Liver (tissue), 9 donors: ENCODE results near the gene TEK. TPM values are rescaled to one million over a fixed set of nuclear protein-coding genes. Genes with fewer than 3 reads are reported as not detected.

Source experiments
- DNase-seq: peaks from one replicate; pipeline ENCODE4 v3.0.0-alpha.2; 2017; ENCODE audit warnings: low spot score
- H3K27ac ChIP-seq, 2 donors: one replicate each; pipeline ENCODE4 v1.7.0; 2013; ENCODE audit warnings: inconsistent platforms in 2 of 2, low read length in 2 of 2, control low read depth in 1 of 2, low read depth in 1 of 2, mild to moderate bottlenecking in 1 of 2
- H3K27me3 ChIP-seq, 4 donors: one replicate each; pipeline versions ENCODE4 v1.6.1 to v1.7.0; 2013; ENCODE audit warnings: low read length in 3 of 4, inconsistent platforms in 1 of 4, mild to moderate bottlenecking in 1 of 4, moderate library complexity in 1 of 4; ENCODE audit not compliant: control insufficient read depth in 4 of 4, insufficient read depth in 4 of 4
- H3K36me3 ChIP-seq, 4 donors: one replicate each; pipeline versions ENCODE4 v1.6.1 to v1.7.0; 2013; ENCODE audit warnings: low read length in 3 of 4, mild to moderate bottlenecking in 3 of 4, low read depth in 1 of 4, moderate library complexity in 1 of 4; ENCODE audit not compliant: control insufficient read depth in 4 of 4, insufficient read depth in 3 of 4
- H3K4me1 ChIP-seq, 4 donors: one replicate each; pipeline versions ENCODE4 v1.6.1 to v1.7.0; 2013; ENCODE audit warnings: low read length in 3 of 4, mild to moderate bottlenecking in 3 of 4, moderate library complexity in 1 of 4; ENCODE audit not compliant: control insufficient read depth in 4 of 4, insufficient read depth in 4 of 4
- H3K4me3 ChIP-seq, 3 donors: one replicate each; pipeline versions ENCODE4 v1.6.1 to v1.7.0; 2013; ENCODE audit warnings: low read length in 3 of 3, control low read depth in 1 of 3, low read depth in 1 of 3, mild to moderate bottlenecking in 1 of 3
- H3K9ac ChIP-seq, 2 donors: one replicate each; pipeline ENCODE4 v1.7.0; 2013; ENCODE audit warnings: low read length in 2 of 2, mild to moderate bottlenecking in 2 of 2, moderate library complexity in 2 of 2, control low read depth in 1 of 2, low read depth in 1 of 2
- H3K9me3 ChIP-seq, 4 donors: one replicate each; pipeline versions ENCODE4 v1.6.1 to v1.7.0; 2013; ENCODE audit warnings: low read length in 3 of 4; ENCODE audit not compliant: control insufficient read depth in 4 of 4
- FOXA1 ChIP-seq: IDR thresholded peaks from 2 replicates; pipeline ENCODE4 v1.6.1; 2016; ENCODE audit warnings: antibody characterized with exemption
- FOXA2 ChIP-seq: IDR thresholded peaks from 2 replicates; pipeline ENCODE4 v1.6.1; 2016; ENCODE audit warnings: antibody characterized with exemption
- HNF4A ChIP-seq, 2 donors: conservative IDR thresholded peaks; 2 replicates each; pipeline ENCODE4 v1.6.1; 2016; ENCODE audit warnings: antibody characterized with exemption in 2 of 2, mild to moderate bottlenecking in 2 of 2
- HNF4G ChIP-seq: IDR thresholded peaks from 2 replicates; pipeline ENCODE4 v1.6.1; 2016; ENCODE audit warnings: antibody characterized with exemption
- JUND ChIP-seq, 2 donors: IDR thresholded peaks; 2 replicates each; pipeline ENCODE4 v1.6.1; 2016; ENCODE audit warnings: antibody characterized with exemption in 2 of 2
- NR2F2 ChIP-seq: IDR thresholded peaks from 2 replicates; pipeline ENCODE4 v1.6.1; 2016; ENCODE audit warnings: antibody characterized with exemption
- RXRA ChIP-seq, 2 donors: IDR thresholded peaks; 2 replicates each; pipeline ENCODE4 v1.6.1; 2017 to 2018; ENCODE audit warnings: antibody characterized with exemption in 2 of 2, mild to moderate bottlenecking in 1 of 2
- SP1 ChIP-seq: IDR thresholded peaks from 2 replicates; pipeline ENCODE4 v1.6.1; 2018; ENCODE audit warnings: antibody characterized with exemption, mild to moderate bottlenecking
- TAF1 ChIP-seq: conservative IDR thresholded peaks from 2 replicates; pipeline ENCODE4 v1.6.1; 2016; ENCODE audit warnings: antibody characterized with exemption, mild to moderate bottlenecking
- YY1 ChIP-seq: IDR thresholded peaks from 2 replicates; pipeline ENCODE4 v1.6.1; 2016; ENCODE audit warnings: antibody characterized with exemption, mild to moderate bottlenecking
- ZBTB33 ChIP-seq: IDR thresholded peaks from 2 replicates; pipeline ENCODE4 v1.6.1; 2016; ENCODE audit warnings: antibody characterized with exemption
- WGBS: extraction: QIAGEN DNeasy Blood & Tissue Kit; methylation state at CpG from one replicate; pipeline ENCODE4 v1.1.7; 2013; 5-methylcytosine and 5-hydroxymethylcytosine counted together
- polyA plus RNA-seq, 2 donors: library from polyadenylated mRNA; stranded (reverse) in 1 of 2; unstranded in 1 of 2; fragments of 200-250 nt in 1 of 2; fragments of >200 nt in 1 of 2; fragmentation: Nextera tagmentation in 1 of 2; extraction: Ambion mirVana in 1 of 2; gene quantifications; one replicate each; pipeline versions ENCODE4 v1.2.1 to v1.2.3, GENCODE V29; 2013 to 2015
- total RNA-seq, 2 donors: library from RNA; depleted of rRNA; stranded (reverse); fragments of >200 nt; gene quantifications; one replicate each; pipeline ENCODE4 v1.2.3, GENCODE V29; 2014
- TF ChIP-seq, protein P1 (sequence below): IDR thresholded peaks from 2 replicates; pipeline ENCODE4 v1.6.1; 2016; ENCODE audit warnings: antibody characterized with exemption
- TF ChIP-seq, protein P2 (sequence below): IDR thresholded peaks from 2 replicates; pipeline ENCODE4 v1.6.1; 2016; ENCODE audit warnings: antibody characterized with exemption, mild to moderate bottlenecking
- donor health status: healthy.
- donor health status: healthy.
- donor health status: healthy.
- donor health status: healthy.
- donor health status: healthy.

TEK gene
- total and polyA plus RNA-seq, 4 donors = 2.9 to 13.8 (median 8.4) TPM

- Histone ChIP-seq H3K9ac (no peak overlapping the region), H3K27me3 (no peaks in the 10 kb centered on the region), H3K27ac (no peak overlapping the region), H3K36me3 (no peaks in the 10 kb centered on the region), H3K9me3 (no peaks in the 10 kb centered on the region), H3K4me1 (peaks cover 0 to 3% (median 0%) of the 10 kb centered on the region in 4 donors), H3K4me3 (no peak overlapping the region)
- WGBS = 59% methylated on average over 4 of the region's 4 CpGs
- DNase-seq = no peak
- TF ChIP-seq RXRA (IDR thresholded peaks at IDR 0.05) (no peak), TAF1 (no peak), ZBTB33 (no peak), FOXA1 (no peak), FOXA2 (no peak), HNF4G (no peak), HNF4A (conservative IDR thresholded peaks at IDR 0.05) (no peak), NR2F2 (no peak), SP1 (no peak), JUND (IDR thresholded peaks at IDR 0.05) (no peak)
- TF ChIP-seq, protein P1, sequence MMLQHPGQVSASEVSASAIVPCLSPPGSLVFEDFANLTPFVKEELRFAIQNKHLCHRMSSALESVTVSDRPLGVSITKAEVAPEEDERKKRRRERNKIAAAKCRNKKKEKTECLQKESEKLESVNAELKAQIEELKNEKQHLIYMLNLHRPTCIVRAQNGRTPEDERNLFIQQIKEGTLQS = no peak
- TF ChIP-seq, protein P2, sequence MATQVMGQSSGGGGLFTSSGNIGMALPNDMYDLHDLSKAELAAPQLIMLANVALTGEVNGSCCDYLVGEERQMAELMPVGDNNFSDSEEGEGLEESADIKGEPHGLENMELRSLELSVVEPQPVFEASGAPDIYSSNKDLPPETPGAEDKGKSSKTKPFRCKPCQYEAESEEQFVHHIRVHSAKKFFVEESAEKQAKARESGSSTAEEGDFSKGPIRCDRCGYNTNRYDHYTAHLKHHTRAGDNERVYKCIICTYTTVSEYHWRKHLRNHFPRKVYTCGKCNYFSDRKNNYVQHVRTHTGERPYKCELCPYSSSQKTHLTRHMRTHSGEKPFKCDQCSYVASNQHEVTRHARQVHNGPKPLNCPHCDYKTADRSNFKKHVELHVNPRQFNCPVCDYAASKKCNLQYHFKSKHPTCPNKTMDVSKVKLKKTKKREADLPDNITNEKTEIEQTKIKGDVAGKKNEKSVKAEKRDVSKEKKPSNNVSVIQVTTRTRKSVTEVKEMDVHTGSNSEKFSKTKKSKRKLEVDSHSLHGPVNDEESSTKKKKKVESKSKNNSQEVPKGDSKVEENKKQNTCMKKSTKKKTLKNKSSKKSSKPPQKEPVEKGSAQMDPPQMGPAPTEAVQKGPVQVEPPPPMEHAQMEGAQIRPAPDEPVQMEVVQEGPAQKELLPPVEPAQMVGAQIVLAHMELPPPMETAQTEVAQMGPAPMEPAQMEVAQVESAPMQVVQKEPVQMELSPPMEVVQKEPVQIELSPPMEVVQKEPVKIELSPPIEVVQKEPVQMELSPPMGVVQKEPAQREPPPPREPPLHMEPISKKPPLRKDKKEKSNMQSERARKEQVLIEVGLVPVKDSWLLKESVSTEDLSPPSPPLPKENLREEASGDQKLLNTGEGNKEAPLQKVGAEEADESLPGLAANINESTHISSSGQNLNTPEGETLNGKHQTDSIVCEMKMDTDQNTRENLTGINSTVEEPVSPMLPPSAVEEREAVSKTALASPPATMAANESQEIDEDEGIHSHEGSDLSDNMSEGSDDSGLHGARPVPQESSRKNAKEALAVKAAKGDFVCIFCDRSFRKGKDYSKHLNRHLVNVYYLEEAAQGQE = no peak
These were observed 20.0 kb upstream of the TEK start for GRCh38 chr9:27088981-27089380.

DNA sequence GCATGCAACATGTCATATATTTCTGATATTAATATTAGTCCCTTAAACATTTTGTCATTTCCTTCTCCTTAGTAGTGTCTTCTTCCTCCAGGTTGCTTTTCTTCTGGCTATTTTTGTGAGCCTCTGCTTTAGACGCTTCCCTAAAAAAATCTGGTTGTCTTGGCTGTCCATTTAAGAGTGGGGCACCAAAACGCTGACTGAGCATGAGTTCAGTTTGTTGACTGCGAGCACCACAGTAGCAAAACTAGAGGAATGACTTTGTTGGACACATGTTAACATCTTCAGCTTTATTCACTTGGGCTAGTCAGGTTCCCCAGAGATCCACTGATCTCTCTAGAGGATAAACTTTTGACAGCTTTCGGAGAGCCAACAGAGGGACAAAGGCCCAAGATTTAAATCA lies 19.3 kb upstream of the TEK start:
- Histone ChIP-seq H3K9ac (no peak overlapping the region), H3K36me3 (no peaks in the 10 kb centered on the region), H3K27ac (no peak overlapping the region), H3K4me3 (no peak overlapping the region), H3K27me3 (no peaks in the 10 kb centered on the region), H3K4me1 (peaks cover 0 to 3% (median 0%) of the 10 kb centered on the region in 4 donors), H3K9me3 (no peaks in the 10 kb centered on the region)
- TF ChIP-seq ZBTB33 (no peak), YY1 (no peak)
- TF ChIP-seq, protein P1 = no peak
- DNase-seq = no peak
- WGBS = 83% methylated on average over 4 of the region's 4 CpGs
